ENCODE data around the gene ARHGEF33.

The ARHGEF33 gene

DNA sequence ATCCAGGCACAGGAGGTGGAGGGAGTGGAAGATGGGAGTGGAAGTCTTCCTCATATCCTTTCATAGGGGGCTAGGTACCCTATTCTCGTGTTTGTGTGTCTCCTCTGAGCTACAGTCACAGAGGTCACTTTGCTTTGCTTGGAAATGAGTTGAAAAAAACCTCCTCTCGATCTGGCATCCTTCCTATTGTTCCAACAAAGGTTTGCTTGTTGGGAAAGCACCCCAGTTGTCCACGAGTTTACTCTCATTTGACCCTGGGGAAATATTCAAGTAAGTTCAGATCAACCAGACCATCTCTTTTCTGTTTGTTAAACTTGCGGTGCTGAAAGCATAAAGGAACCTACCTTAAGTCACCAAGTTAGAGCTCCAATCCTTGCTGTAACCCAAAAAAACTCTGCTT lies 59.3 kb downstream of the ARHGEF33 start:
- DNase-seq (ENCODE audit: low read depth) = no peak
- no peak overlapping the region for H3K4me3 ChIP-seq (ENCODE audit: low read depth, low read length)

DNA sequence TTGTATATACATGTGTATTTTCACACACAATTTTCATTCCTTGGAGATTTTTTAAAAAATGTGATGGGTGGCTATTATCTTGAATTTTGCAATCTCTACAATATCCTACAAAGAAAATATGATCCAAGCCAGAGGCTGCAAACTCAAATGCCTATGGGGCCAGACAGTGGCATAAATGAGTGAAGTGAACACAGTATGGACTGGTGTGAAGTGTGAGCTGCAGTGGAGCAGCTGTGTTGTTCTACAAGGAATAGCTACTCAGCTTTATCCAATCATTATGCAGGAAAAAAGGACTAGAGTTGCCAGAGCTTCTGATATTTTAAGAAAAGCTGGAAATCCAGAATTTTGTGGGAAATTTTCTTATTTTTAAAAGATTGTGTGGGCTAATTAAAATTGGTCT lies 62.1 kb downstream of the ARHGEF33 start:
- H3K4me3 ChIP-seq (ENCODE audit: low read depth, low read length) = no peak overlapping the region
- no peak for DNase-seq (ENCODE audit: low read depth)

DNA sequence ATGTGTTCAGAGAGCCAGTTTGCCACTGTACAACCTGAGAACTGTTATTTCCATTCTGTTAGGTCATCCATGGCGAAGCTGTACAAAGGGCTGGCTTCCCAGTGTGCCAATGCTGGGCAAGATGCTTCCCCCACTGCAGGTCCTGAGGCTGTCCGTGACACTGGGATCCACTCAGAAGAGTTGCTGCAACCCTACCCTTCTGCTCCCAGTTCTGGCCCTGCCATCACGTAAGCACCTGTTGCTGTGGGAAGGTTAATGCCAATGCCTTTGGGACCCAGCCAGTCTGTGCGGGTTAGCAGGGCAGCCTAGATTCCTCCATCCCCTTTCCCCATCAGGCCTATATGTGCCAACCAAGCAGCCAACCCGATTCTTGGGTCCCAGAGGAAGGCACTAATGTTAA lies 68.3 kb downstream of the ARHGEF33 start:
- H3K4me3 ChIP-seq (ENCODE audit: low read depth, low read length) = no peak overlapping the region
- no peak for DNase-seq (ENCODE audit: low read depth)

DNA sequence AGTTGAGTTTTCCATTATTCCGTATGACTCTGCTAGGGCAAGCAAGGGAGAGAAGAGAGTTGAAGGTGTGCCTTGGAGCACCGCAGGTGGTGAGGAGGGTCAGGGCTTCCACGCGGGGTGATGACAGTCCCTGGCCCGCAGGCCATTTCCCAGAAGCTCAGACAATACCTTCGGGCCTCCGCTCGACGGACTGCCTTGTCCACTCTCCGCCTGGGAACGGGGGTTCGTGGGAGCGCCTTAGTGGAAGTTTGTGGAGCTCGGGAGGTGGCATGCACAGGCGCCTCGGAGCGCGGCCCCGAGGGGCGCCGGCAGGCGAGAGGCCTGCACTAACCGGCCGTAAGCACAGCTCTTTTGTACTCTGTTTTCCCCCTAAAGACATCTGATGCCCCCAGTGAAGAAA lies 69.8 kb downstream of the ARHGEF33 start:
- no peak for DNase-seq (ENCODE audit: low read depth)
- H3K4me3 ChIP-seq (ENCODE audit: low read depth, low read length) = peak overlapping the region; percentile 49

DNA sequence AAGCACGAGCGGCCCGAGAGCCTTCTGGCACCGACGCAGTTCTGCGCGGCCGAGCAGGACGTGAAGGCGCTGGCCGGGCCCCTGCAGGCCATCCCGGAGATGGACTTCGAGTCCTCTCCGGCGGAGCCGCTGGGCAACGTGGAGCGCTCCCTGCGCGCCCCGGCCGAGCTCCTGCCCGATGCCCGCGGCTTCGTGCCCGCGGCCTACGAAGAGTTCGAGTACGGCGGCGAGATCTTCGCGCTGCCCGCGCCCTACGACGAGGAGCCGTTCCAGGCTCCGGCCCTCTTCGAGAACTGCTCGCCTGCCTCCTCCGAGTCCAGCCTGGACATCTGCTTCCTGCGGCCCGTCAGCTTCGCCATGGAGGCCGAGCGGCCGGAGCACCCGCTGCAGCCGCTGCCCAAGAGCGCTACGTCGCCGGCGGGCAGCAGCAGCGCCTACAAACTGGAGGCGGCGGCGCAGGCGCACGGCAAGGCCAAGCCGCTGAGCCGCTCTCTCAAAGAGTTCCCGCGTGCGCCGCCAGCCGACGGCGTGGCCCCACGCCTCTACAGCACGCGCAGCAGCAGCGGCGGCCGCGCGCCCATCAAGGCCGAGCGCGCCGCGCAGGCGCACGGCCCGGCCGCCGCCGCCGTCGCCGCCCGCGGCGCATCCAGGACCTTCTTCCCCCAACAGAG lies 70.4 kb downstream of the ARHGEF33 start:
- peak overlapping the region; percentile 49 for H3K4me3 ChIP-seq (ENCODE audit: low read depth, low read length)
- DNase-seq (ENCODE audit: low read depth) = peak; percentile 61

DNA sequence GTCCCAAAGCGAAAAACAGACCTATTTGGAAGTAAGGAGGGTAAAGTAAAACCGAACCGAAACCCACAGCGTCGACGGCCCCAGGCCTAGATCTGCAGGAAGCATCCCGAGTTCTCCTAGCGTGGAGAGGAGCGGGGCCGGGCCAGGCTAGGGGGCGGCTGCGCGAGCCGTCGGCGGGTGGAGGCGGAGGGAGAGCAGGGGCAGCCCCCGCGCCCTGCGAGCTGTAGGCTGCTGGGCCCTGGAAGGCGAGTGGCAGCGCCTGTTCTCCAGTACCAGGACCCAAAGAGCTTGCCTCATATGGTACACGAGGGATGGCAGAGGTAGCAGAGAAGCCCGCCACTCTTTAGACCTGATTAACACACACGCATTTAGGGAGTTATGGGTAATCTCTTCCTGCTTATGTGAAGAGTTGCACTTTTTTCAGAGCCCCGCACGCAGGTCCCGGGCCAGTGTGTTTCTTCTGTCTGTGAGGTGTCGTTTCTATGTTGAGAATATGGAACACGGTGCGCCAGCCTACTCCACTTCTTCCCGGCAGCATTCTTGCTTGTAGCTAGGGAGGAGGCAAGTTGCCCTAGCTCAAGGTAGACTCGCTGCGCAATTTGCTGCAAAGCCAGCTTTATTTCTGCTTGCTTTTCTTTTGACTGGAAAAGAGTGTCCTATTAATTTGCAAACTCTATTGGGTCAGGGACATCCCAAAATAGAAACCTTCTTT lies 71.1 kb downstream of the ARHGEF33 start:
- no peak for DNase-seq (ENCODE audit: low read depth)
- H3K4me3 ChIP-seq (ENCODE audit: low read depth, low read length) = peak overlapping the region; percentile 42

DNA sequence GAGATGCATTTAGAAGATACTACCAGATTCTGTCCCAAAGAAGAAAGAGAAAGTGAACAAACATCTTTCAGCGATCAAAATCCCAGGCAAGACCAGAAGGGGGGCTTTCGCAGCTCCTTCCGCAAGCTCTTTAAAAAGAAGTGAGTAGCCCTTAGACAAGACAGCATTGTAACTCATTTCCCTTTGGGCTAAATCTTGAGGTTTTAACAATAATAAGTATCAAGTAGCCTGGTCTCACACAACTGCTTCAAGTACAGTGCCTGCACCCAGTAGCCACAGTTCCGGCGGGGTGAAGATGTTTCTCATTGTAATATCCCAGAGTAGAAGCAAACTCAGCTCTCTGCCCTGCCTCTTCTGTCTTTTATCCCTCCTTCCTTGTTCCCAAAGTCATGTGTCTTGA lies 76.3 kb downstream of the ARHGEF33 start:
- H3K4me3 ChIP-seq (ENCODE audit: low read depth, low read length) = no peak overlapping the region
- no peak for DNase-seq (ENCODE audit: low read depth)

DNA sequence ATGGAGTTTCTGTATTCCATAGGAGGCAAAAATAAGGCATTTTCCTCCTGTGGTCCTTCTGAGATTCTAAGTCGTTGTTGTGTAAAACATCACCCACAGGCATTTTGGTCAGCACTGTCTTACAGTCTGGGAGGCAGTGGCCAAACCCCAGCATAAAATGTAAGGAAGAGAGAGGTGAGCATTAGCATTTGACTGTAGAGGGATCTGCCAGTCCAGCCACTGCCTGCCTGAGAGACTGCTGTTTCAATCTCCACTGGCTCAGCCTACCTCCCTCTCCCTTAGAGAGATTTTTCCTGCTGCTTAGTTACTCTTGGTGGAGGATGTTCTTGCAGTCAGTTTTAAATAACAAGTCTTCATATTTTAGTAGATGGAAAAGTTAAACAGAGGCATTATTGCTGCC lies 77.0 kb downstream of the ARHGEF33 start:
- H3K4me3 ChIP-seq (ENCODE audit: low read depth, low read length) = no peak overlapping the region

DNA sequence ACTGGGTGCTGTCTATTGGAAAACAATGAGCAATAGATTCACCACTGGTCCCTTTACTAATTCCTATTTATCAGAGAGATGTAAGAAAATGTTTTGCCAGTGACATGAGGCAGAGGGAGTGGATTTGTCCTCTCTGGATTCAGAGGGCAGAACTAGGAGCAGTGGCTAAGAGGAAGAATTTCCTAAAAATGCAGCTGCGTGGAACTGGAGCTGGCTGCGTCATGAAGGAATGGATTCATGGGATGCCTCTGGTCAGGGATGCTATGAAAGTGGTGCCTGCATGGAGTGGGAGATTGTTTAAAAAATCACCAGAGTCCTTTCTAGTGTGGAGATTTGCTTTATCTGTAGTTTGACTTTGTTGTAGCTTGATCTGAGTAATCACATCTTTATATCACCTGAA lies 78.3 kb downstream of the ARHGEF33 start:
- DNase-seq (ENCODE audit: low read depth) = no peak

More for the DNA sequence above, 77.0 kb downstream of the ARHGEF33 start:
- no peak for DNase-seq (ENCODE audit: low read depth)

DNA sequence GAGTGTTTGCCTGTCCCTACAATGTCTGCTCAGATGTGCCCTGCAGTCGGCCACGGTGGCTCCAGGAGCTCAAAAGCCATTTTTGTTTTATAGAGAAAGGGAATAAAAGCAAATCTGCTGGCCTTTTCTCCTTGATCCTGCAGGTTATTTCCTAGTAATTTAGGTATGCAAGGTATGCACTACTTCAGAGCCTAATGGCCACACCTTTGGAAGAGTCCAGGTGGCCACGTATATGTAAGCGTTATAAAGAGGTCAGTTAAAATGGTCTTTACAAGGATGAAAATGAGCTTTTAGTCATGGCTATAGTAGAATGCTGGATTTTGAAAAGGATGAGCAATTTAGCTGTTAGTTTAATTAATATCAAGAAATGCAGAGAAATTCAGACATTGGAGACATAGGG lies 81.7 kb downstream of the ARHGEF33 start:
- DNase-seq (ENCODE audit: low read depth) = no peak

More for the DNA sequence above, 78.3 kb downstream of the ARHGEF33 start:
- no peak overlapping the region for H3K4me3 ChIP-seq (ENCODE audit: low read depth, low read length)

DNA sequence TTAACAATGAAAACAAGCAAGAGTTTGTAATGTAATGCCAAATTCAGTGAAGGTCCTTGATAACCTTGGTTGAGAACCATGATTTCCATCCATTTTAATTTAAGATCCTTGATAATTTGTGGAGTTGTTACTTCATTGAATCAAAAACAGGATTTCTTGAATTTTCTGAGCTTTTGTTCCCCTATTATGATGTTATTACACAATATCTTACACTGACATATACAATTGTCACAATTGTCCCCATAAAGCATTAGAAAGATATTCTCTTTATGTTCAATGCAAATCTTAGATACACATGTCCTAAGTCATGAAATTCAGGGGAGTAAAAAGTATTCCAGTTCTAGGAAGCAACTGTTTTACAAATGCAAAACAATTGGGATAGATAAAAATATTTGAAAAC lies 83.6 kb downstream of the ARHGEF33 start:
- no peak overlapping the region for H3K4me3 ChIP-seq (ENCODE audit: low read depth, low read length)
- DNase-seq (ENCODE audit: low read depth) = no peak

More for the DNA sequence above, 81.7 kb downstream of the ARHGEF33 start:
- H3K4me3 ChIP-seq (ENCODE audit: low read depth, low read length) = no peak overlapping the region

DNA sequence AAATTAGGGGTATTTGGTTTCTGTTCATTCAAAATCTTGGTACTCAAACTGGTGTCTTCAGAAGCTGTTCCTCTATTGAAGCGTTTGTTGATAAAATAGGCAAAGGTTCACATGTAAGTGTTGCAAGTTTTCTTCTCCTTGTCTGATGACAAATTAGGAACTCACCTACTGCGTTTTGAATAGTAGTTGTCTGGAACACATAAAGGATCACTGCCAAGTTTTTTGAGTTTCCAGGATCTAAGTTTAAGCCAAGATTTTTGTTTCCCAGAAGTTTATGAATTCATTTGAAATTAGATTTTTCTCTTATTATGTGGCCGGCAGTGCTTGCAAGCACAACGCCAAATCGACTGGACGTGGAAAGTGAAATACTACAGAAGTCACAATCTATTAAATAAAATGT lies 85.4 kb downstream of the ARHGEF33 start:
- DNase-seq (ENCODE audit: low read depth) = no peak
- no peak overlapping the region for H3K4me3 ChIP-seq (ENCODE audit: low read depth, low read length)

DNA sequence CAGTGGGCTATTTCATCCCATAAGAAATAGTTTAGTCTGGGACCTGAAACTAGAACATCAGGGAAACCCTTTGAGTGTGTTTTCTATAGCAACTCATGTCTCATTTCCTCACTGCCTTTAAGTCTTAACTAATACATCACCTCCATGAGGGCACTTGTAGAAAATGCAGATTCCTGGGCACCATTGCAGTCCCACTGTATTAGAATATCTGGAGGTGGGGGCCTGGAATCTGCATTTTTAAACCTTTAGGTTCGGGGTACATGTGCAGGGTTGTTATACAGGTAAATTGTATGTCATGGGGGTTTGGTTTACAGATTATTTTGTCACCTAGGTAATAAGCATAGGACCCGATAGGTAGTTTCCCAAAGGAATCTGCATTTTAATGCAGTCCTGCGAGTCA lies 87.4 kb downstream of the ARHGEF33 start:
- no peak overlapping the region for H3K4me3 ChIP-seq (ENCODE audit: low read depth, low read length)
- no peak for DNase-seq (ENCODE audit: low read depth)

DNA sequence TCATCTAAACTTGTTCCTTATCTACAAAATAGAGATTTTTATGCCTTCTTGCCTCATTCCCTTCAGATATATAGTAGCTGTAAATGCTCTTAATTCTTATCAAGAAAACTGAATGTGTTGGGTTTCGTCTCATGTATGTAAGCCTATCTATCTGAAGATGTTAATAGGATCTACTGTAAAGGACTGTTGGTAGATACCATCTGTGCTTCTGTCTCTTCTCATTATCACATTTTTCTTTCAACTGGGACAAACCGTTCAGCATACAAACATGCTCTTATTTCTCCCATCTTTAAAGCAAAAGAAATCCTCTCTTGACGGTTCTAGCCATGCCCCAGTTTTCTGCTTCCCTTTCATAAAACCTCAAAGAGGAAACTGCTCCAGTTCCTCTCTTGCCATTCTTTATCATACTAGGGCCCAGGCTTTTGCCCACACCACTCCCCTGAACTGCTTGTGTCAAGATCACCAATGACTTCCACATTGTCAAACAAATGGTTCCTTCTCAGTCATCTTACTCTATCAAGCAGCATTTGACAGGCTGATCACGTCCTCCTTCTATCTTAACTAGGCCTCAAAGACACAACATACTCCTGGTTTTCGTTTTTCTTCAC lies 88.7 kb downstream of the ARHGEF33 start:
- H3K4me3 ChIP-seq (ENCODE audit: low read depth, low read length) = no peak overlapping the region
- no peak for DNase-seq (ENCODE audit: low read depth)

DNA sequence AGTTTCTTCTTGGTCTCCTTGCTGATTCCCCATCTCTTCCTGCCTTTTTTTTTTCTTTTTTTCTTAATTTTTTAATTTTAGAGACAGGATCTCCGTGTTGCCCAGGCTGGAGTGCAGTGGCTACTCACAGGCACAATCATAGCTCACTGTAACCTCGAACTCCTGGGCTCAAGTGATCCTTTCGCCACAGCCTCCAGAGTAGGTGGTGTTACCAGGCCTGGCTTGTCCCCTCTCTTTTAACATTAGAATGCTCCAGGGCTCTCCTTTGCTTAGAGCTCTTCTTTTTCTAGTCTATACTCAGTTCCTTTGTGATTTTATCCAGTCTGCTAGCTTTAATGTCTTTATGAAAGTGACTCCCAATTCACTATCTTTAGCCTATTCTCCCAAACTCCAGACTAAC lies 89.2 kb downstream of the ARHGEF33 start:
- DNase-seq (ENCODE audit: low read depth) = no peak
- no peak overlapping the region for H3K4me3 ChIP-seq (ENCODE audit: low read depth, low read length)

DNA sequence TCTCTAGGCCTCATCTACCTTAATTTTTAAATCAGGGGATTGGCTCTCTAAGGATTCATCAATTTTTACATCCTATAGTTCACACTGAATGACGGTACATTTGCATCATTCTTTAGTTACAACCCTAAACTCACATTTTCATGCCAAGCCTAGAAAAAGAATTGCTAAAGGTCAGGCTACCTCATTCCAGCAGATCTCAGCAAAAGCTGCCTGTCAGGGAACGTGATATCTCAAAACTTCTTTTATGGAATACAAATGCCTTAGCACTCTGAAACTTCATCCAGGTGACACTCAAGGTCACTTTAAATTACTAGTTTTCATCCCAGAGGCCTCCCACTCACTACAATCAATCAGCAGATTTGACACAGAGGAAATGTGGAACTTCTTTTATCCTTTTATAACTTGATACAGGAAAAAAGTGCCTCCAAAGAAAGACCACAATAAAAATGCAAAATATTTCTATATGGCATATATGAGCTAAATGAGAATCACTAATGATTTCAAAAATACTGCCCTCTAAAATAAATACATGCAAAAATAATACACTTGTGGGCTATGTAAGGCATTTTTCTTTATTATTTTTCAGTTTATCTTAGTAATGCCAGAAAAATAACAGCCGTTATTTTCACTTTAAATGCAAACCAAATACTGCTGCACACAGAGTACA lies 91.5 kb downstream of the ARHGEF33 start:
- DNase-seq (ENCODE audit: low read depth) = no peak
- H3K4me3 ChIP-seq (ENCODE audit: low read depth, low read length) = no peak overlapping the region

DNA sequence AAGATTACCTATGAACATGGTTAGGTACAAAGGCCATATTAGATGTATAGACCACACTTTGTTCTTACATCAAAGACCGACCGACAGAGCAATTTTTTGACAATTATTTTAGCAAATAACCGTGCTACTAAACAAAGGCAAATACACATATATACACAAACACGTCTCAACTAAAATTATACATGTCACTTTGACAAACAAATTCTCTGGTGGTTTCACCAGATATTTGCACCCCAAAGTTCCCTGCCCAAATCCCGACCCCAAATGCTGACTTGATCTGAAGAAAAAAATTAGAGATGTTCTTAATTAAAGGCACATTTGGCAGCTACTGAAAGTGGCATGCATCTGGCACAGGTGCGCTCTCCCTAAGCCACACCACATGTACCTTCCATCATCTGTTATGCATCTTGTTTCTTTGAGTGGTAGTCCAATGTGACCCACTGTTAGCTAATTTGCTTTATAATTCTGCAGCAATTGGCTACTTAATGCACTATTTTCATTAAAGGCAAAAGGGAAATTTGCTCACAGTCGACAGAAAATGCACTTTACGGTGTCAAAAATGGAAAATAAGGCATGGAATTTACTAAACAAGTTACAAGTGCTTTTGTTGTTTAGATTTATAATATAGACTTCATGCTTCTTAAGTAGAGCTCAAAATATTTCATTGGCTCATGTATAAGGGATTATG lies 92.1 kb downstream of the ARHGEF33 start:
- no peak overlapping the region for H3K4me3 ChIP-seq (ENCODE audit: low read depth, low read length)
- DNase-seq (ENCODE audit: low read depth) = no peak

DNA sequence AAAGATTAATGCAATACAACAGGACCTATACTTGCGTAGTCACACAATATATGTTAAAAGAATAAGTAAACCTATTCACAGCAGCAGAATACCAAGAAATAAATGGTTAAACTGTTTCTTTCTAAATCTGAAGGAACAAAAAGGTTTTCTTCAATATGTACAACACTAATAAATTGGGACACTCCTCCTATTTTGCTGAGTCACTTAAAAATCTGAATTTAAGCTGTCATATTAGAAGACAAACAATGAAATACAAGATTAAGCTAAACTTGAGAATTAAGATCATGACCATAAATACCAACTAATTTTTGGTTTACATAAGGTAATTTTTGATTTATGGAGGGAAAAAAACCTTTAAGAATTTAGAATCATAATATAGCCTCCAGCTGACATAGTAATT lies 92.8 kb downstream of the ARHGEF33 start:
- H3K4me3 ChIP-seq (ENCODE audit: low read depth, low read length) = no peak overlapping the region
- DNase-seq (ENCODE audit: low read depth) = no peak

DNA sequence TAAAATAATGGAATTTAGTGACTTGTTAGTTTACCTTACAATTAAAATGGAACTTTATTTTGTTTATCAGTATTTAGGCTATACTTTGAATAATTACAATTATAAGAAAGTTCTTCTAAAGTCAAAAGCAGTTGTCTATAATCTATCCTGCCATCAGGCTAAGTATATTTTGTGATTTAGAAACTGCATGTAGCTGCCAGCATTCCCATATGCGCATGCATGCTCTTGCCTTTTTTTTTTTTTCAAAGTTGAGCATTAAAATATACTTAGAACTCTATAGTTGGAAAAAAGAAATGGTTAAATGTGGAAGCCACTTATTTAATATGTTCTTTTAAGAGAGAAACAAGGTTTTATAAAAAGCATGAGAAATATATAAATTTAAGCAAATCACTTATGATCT lies 99.0 kb downstream of the ARHGEF33 start:
- H3K4me3 ChIP-seq (ENCODE audit: low read depth, low read length) = no peak overlapping the region
- DNase-seq (ENCODE audit: low read depth) = no peak

DNA sequence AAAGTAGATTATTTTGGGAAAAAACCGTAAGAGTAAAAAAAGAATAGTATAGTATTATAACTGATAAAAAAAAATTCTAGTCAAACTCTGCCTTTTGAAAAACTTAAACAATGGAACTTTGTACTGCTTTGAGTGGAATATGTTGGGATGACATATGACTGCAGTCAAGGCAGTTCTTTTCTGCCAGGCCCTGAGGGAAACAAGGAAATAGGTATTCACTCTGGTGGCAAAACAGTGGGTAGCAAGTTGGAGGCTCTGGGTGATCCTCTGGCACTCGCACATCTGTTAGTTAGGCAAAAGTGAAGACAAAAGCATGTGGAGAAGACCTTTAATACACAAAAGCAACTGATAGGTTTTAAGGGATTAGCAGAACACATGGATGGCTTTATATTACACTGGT lies 102.2 kb downstream of the ARHGEF33 start:
- no peak overlapping the region for H3K4me3 ChIP-seq (ENCODE audit: low read depth, low read length)
- DNase-seq (ENCODE audit: low read depth) = no peak

Data from skeletal muscle cell (primary cell).